ENCODE results near the gene FKBP1A.

Gene FKBP1A

DNA sequence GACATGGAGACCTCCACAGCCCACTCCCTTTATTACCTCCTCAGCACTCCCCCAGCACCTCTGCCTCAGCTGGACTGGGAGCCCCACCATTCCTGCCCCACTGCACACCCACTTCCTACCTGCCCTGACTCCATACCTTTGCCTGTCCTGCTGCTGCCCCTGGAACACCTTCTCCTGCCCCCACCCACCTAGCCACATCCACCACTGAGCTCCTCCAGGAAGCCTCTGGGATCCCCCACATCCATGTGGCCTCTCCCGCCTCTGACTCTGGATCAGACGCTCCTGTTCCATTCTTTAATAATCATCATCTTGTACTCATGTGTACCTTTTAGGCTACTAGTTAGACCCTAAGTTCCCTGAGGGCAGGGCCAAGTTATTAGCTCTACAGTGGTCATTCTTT, 61.8 kb downstream of the FKBP1A start:
- DNase-seq: no peak

DNA sequence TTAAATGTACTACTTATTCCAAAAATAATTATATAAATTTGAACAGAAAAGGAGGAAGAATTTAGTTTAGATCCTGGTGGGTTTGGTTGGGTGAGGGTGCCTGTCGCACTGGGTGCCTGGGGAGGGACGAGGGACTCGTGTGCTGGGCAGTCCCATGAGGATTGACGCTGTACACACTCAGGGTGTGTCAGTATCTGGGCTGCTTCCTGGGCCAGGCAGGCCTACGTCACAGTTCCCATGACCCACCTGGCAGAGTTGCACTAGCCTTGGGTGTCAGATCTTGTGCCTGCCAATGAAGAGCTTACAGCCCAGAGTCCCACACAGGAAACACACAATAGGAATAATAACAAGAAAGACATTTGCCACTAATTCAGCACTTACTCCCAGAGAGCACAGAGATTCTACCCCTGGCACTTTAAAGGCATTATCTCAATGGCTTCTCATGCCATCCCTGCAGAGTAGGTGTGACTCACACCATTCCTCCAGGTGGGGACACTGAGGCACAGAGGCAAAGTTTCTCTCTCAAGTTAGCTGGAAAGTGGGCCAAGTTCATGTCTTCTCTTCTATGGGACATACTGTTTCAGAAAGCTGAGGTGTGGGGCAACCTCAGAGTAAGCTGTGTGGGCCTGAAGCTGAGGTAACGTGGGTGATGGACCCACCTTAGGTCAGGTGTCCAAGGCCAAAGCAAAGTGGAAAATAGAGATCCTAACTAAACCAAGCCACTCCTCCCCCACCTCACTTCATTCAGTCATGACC, 62.6 kb downstream of the FKBP1A start:
- DNase-seq: no peak

DNA sequence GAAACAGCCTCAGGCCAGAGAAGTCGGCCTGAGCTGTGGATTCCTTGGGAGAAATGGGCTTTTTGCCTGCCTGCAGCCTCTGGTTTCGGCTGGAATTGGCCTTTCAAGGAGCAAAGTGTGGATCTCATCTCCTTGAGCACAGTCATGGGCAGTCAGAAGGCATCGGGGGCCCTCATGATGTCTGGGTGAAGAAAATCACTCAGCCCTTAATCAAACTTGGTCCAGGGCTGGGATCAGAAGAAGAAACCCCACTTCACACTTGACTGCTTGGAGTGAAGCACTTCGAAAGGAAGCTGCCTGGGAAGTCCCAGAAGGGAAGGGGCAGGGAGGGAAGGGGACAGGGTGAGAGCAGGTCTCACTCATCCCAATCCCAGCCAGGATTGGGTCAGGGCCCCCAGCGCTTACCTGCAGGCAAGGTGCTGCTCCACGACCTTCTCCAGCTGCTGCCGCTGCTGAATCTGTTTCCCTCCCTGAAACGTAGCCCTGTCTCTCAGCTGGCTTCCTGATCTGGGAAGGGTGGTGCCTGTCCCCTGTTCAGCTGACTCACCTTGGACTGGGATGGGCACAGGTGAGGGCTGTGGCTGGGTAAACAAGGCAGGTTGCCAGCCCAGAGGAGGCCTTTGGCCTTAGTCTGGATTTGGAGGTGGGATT, 64.0 kb downstream of the FKBP1A start, which contains the start of gene SDCBP2:
Gene SDCBP2 (minus strand): TSS at position 460 of the 651 bp plus-strand sequence. CDS start 8,723 bp downstream, outside the sequence.
- DNase-seq: peak; percentile 12

DNA sequence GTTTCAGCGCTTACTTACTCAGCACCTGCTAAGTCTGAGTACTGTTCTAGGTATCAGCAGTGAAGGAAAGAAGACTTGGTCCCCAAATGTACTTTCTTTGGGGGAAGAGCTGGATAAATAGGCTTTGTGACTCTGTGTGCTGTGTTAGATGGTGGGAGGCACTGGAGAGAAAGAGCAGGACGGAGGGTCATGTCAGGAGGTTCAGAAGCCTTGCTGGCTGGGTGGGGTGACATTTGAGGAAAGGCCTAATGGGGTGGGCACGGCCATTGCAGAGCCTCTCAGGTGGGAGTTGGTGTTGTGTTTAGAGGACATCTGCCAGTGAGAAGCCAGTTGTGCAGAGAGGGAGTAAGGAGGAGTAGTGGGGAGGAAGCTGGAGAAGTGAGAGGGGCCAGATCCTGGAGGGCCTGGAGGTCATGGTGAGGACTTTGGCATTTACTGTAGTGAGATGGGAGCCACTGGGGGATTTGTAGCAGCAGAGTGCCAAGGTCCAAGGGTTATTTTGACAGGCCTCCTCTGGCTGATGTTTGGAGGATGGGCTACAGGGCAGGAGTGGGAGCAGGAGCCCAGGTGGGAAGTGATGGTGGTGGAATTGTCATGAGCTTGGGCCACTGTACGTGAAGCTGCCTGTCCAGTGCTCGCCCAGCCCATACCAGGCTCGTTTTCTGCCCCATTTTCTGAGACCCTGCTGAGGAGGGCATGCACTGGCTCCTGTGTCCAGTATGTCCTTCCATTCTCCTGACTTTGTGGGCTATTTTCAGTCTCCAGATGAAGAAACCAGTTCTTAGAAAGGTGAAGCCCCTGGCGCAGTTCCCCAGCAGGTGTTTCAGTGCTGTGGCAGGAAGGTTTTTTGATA, 64.8 kb downstream of the FKBP1A start:
- no peak for DNase-seq

DNA sequence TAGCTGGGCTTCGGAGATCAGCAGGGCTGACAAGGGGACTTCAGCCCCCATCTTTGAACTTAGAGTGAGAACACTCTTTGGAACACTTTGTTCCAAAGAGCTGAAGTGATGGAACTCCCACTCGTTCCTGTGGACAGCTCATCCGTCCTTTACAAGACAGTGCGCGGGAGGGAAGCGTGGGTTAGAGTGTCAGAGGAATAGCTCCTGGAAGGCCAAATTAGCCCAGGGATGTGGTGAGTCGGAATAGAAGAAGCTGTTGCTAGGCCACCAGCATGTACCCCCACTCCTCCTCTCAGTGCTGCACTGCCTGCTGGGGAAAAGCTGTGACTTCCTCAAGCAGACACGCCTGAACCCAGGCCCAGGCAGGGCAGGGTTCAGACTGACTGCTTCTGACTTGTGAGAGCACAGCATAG, 65.6 kb downstream of the FKBP1A start:
- no peak for DNase-seq

DNA sequence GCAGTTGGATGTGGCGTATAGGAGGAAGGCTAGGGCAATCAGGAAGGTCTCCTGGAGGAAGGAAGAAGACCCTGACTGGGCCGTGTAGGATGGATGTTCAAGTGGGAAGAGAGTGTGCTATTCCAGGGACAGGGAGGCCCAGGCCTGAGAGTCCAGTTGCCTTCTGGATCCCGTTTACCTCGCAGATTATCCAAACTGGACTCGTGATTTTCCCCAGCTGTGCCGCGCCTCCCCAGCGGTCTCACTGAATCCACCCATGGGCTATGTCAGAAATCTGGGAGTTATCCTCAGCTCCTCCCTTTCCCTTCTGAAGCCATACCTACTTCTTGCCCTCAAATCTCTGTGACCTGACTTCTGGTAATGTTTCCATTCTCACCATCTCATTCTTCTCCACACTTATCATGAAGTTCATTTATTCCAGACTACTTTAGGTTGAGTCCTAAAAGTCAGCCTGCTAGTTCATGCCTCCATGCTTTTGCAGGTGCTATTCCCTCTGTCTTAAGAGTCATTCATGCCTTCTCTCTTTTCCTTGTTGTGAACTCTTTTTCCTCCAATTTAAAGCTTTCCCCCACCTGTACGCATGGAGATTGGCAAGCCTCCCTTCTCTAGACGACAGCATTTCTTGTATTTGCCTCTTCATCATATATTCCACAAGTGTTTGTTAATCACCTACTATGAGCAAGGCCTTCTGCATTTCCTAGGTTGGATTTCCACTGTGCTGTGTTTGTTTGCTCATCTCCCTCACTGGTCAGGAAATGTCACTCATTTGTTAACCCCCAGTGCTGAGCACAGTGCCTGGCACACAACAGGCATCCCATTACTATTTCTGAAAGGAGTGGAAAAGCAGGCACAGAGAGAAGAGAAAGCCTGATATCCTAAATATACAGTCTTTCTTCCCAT, 66.6 kb downstream of the FKBP1A start:
- DNase-seq: no peak

DNA sequence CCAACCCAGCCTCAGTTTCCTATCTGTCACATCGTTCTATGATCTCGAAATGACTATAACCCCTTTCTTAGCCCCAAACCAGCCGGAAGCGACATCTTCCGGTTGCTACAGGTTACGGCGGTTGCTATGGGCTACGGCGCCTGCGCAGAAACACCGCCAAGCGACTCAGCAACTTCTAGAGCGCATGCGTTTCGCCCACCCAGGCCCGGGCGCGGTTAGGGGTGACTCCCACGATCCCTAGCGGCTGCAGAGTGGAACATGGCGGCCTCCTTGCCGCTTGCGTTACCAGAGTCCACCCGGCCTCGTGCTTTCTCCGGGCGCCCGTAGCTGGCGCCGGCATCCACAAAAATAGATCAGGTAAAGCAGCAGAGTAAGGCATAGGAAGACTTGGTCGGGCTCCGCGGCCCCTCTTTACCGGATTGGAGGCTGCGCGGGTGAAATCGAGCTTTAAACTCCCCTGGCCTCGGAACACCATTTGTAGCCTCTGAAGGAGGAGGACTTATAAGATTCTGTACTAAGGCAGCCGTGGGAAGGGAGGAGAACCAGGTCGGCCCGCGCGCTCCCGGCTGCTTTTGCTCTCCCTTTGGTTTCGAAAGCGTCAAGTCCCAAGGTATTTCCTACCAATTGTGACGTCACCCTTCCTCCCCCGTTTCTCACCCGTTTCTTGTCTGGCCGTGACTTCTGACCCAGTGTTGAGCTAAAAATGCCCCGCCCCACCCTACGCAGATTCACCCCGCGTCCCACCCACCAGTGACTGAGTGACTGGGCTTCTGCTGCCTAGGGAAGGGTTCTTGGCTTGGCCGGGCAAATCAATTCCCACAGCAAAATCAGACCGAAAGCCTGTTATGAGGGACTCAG, 67.5 kb downstream of the FKBP1A start:
- peak; percentile 99 for DNase-seq

DNA sequence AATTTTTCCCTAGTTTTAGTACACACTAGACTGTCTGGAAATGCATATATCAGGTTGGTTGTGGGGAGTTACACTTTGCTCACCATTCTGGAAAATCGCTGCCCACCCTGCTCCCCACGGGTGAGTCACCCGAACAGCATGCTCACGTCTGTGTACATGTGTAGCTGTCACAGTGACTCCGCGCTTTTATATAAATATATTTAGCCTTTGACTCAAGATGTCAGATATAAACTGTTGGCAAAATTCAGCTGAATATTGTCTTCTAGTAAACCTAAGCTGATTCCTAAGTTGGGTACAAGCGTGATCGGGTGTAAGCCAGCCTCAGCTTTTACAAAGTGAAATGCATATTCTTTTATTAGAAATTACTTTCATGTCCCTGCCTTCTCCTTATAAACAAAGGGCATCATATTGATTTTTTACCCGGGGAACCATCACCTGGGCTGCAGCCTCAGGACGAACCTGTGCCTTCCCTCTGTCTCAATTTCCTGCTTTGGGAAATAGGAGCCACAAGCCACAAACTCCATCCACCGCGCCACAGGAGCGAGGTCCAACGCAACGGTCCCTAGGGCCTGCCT, 68.2 kb downstream of the FKBP1A start:
- peak; percentile 86 for DNase-seq

DNA sequence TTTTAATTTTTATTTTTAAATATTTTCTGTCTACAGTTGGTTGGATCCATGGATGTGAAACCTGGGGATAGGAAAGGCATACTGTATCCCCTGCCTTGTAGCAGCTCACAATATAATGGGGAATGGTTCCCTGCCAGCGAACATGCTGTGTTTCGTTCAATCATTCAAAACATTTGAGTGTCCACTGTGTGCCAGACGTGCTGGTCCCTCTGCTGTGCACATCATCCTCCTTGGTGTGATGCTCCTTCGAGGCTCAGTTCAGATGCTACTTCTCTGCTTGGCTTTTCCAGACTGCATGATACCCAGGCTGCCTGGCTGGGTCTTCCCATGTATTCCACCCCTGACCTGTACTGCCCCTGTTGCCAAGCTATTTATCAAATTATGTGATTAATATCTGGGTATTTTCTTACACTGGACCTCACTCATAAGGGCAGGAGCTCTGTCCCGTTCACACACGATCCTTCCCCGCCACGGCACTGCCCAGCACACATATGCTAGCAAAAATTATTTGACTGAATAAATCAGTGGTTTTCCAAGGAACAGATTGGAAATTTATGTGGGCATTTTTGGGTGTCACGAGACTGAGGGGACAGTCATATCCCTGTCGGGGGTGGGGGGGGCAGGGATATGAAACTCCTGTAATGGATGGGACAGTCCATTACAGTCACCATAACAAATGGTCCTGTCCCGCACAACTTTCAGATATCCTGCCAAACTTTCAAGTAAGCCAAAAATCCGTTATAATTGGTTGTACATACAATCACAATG, 68.8 kb downstream of the FKBP1A start:
- DNase-seq: no peak

DNA sequence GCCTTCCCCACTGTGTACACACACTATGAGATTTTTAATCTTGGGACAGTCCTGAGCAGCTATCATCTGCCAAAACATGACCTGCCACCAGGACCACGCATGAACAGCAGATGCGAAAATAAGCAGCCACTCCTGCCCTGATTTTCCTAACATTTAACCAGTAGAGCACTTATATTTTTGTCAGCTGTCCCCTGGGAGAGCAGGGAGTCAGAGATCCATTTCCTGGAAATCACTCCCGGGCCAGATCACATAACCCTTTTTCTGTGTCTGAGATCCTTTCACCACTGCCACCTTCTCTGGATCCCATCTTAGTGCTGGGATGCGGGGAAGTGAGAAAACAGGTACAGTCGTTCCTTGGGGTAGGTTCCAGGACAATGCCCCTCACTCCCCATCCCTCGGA, 69.6 kb downstream of the FKBP1A start:
- no peak for DNase-seq

DNA sequence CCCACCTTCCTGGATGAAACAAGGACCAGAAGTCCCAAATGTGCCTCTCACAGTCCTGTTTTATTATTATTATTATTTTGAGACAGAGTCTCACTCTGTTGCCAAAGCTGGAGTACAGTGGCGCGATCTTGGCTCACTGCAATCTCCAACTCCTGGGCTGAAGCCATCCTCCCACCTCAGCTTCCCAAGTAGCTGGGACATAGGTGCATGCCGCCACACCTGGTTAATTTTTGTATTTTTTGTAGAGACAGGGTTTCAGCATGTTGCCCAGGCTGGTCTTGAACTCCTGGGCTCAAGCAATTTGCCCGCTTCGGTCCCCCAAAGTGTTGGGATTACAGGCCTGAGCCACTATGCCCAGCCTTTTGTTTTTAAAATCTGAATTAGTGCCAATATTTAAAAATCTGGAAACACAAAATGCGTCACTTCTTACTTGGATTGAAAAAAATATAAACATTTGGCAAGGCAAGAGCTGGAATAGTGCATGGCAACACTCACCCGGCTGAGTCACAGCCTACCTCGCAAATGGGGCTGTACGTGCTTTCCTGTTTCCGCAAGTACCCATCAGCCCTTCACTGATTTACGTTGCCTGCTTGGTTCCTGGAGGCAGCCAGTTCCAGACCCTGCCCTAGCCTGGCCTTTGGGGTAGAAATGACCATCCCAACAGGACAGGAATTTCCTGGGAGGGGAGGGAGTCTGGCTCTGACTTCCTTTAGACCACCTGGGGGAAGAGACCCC, 70.2 kb downstream of the FKBP1A start:
- DNase-seq: no peak

DNA sequence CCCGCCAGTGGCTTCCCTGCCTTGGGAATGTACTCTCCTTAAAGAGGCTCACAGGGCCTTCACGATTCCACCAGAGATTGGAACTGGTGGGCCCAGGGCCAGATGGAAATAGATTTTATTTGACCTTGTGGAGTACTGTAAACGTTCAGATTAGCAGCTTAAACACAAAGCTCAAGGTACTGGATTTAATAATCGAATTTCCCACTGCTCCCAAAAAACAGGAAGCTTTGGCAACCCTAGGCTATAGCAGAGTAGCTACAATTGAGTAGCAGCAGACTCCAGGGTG, 71.3 kb downstream of the FKBP1A start:
- no peak for DNase-seq

DNA sequence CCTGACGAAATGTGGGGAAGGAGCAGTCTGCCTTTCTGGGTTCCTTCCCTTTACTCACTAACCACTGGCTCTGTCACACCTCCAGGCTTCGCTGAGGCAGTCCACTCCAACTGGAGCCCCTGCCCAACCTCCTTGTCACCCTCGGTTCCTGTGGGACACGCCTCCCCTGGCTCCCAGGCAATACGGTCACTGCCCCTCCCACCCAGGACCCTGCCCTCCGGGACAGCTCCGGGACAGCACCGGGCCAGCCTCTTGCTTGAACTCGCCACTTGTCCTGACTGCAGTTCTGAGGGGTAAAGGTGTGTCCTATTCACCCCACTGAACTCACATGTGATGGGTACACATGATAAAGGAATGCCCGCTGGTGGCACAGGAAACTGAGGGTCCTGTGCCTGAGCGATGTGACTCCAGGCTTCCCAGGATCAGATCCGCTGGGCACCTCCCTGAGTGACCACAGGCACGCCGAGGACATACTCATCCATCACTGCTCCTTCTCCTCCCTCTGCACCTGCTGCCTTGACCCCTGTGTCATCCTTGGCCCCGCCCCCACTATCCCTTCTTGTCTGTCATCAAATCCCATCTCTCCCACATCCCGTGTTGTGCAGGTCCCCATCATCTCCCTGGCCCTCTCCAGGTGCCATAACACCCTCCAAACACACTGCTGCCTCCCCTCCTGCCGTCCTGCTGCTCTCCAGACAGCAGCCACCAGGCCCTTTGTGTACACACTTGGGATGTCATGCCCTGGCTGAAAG, 71.8 kb downstream of the FKBP1A start:
- DNase-seq: peak; percentile 13

DNA sequence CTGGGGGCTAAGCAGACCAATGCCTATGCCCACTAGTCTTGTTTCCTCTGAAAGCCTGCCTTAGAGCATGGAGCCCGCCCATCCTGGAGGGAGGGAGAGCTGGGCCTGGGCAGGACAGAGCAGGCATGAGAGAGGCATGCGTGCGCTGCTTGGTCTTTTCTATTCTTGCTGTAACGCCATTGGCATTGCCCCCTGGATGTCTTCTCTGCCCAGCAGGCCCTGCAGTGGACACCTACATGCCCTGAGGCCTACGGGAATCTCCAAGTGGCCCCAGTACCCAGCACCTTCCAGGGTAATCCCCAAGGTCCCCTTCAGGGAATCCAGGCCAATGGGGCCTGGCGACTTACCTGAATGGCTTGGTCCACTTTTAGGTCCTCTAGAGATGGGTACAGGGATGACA, 72.8 kb downstream of the FKBP1A start:
- DNase-seq: no peak

DNA sequence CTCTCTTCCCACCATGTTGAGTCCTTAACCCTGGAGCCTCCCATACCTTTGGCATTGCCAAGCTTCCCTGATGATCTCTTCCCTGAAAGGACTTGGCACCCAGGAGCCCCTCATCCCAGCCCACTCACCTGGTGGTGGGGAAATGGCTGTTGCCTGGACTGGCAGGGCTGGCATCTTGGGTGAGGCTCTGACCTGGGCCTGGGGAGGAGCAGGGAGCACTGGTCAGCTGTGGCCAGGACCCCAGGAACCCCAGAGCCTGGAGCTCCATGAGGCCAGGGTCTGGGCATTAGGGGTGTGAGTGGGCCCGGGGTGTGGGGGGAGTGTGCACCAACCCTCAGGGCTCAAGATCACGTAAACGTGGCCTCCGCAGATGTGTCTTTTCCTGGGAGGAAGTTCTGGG, 73.4 kb downstream of the FKBP1A start:
- no peak for DNase-seq

DNA sequence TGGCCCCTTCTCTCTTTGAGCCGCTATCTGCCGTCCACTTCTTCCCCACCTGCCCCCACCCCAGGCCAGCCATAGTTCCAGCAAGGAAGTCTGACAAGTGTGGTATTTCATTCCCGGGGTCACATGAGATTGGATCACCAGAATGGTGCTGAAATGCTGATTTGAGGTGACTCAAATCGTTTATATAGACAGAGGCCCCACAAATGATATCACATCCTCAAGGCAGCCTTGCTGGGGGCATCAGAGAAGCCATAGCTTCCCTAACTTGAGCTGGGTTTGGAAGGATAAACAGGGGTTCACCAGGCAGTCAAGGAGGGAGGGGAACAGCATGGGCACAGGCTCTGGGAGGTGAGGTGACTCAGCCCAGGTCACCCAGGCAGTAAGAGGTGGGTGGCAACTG, 73.8 kb downstream of the FKBP1A start:
- no peak for DNase-seq

Data from NCI-H146 (cell line).